SIG-M5 (cell line): ENCODE results near the gene HAO2.

Experiments used
- DNase-seq: peaks from one replicate; lab custom pipeline; 2025; lab: John Stamatoyannopoulos, UW

Gene HAO2

GRCh38 chr1:119380304-119380703 is 11.7 kb downstream of the HAO2 start:
- DNase-seq = no peak

- DNase-seq = no peak
Measured at GRCh38 chr1:119380983-119381662, 12.5 kb downstream of the HAO2 start.

- no peak for DNase-seq
Measured at GRCh38 chr1:119384591-119384990, 16.0 kb downstream of the HAO2 start.

DNA sequence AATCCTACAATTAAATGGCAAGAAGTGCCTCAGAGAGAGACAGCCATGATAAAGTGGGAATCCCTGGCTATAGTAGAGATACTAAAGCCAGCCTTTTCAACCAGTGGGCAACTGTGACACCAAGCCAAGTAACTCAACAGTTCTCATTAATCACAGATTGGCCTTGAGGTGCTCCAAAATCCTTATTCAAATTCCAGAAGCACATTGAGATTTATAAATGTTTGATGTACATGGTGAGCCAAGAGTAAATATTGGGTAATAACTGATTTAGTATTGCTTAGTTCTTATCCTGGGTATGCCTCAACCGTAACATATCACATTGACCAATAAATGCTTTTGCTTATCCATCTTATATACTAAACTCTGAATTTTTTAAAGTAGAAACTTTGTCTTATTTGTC is 17.1 kb downstream of the HAO2 start:
- no peak for DNase-seq

DNA sequence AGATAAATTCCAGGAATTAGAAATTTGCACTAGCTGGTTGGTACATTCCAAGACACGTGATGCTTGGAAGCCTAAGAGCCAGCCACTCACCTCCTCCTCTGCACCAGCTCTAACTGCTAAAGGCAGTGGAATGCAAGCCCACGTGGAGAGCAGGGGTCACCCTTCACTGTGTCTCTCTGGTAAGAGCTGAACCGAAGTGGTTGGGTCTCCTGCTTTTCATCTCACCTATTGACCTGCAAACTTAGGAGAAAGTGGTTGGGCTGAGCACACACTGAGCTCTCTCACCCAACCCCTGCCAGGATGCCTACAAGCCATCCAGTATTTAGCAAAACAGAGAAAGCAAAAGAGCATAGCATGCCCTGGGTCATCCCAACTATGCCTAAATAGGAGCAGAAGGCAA is 19.3 kb downstream of the HAO2 start:
- no peak for DNase-seq

DNA sequence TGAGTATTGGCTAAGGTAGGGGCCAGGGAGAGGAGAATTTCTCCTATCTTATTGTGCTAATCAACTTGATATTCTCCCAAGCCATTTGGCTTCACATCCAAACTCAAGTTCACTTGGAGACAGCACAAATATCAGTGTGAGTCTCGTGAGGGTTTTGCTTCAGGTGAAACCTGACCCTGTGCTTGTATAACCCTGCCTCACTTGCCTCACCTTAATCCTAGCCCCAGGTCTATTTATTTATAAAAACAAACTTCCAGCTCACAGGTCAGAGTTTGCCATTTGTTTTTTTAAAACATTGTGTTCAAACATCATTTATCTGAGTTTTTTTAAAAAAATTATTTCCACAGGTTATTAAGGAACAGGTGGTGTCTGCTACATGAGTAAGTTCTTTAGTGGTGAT is 19.9 kb downstream of the HAO2 start:
- no peak for DNase-seq

DNA sequence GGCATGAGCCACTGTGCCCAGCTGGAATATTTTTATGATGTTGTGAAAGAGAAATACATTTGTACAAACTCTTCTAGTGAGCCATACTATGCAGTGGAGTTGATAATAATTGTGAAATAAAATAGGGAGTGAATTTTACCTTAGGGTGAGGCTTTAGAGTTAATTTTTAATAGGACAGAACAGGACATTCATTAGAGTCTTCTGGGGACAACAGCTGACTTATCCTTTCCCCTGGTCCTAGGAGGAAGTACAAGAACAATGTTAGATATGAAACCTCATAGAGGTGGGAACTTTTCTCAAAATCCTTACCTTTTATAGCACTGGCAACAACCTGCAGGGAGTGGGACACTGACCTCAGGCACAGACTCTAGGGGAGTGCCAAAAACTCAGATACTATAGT is 21.9 kb downstream of the HAO2 start:
- DNase-seq = no peak

DNA sequence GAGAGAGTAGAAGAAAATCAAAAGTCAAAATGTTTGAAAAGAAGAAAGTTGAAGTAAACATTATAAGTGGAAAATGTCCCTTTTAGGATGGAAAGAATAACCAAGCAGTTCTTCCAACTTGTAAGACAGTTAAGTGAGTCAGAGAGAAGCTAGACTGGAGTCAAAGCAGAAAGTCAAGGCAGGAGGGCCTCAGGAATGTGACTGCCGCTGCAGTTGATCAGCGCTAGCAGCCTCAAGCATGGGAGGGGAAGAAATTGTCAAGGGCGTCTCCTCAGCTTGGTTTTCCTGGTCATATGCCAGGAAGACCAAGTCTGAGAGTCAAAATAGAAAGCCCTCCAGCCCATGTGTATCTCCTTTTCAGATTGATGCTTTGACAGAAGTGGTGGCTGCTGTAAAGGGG is 23.2 kb downstream of the HAO2 start:
- no peak for DNase-seq

GRCh38 chr1:119394085-119394484 is 25.5 kb downstream of the HAO2 start:
- DNase-seq = no peak

DNA sequence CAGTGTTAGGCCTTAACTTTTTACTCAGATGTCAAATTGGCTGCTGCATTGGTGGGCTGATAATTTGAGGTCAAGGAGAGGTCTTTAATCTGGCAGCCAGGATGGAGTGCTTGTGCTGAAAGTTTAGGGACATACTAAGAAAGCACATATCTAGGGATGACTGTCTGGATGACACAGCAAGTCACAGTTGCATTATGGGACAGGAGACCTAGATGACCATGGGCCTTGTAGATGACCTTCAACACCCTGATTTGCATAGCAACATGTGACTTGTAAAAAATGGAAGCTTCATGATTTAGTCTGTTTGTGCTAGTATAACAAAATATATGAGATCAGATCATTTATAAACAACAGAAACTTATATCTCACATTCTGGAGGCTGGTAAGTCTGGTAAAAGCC is 28.4 kb downstream of the HAO2 start:
- DNase-seq = no peak

DNA sequence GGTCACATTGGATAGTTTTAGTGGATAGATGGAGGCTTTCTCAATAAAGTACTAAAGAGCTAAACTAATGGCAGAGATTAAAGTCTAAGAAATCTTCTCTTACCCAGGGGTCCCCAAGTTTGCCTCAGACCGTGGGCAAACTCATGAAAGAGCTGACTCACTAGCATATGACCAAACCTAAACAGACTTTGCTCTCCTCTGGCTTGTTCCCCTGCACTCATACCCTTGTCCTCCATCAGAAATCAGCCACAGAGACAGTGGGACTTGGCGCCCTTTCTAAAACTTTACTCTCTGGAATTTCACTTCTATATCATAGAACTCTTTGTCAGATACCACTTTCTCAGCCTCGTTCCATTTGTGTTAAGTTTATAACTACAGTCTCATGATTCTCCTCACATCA is 29.4 kb downstream of the HAO2 start:
- DNase-seq = no peak

DNA sequence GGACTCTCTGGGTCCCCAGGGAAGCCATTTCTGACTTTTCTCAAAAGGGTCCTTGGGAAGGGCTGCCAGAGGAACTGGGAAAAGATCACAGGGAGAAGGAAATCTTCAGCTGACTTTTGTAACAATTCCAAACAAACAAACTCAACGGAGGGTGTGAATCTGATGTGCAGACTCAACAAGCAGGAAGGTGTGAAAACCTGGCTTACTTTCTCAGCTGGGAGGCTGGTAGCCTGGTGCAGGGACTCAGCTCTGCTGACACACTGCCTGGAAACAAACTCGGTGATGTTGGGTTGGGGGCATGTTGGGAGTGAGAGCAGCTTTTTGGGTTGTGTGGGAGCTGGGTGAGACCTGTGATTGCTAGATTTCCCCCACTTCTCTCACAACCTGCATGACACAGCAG is 36.2 kb downstream of the HAO2 start:
- DNase-seq = no peak

DNA sequence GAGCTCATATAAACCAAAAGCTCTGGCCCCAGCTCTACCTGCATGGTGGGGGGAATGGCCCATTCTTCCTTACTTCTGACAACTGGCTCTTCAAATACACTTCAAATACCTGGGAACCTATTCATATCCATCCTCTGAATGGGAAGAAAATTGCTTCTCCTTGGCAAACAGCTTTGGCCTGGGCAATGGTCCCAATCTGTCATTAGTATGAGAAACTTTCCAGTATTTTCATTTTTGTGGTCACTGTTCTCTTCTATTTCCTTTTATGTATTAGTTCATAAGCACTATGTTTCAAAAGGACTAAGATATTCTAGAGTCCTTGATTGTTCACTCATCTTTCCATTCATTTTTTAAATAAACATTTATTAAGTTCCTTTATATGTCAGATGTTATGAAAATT is 41.1 kb downstream of the HAO2 start:
- no peak for DNase-seq

GRCh38 chr1:119410961-119411360 is 42.4 kb downstream of the HAO2 start:
- DNase-seq = no peak

- no peak for DNase-seq
Measured at GRCh38 chr1:119414950-119415349, 46.4 kb downstream of the HAO2 start, which contains the start of gene HSD3B2. TSS of gene HSD3B2 (plus strand) at chr1:119415150. CDS start at chr1:119415420, 270 bp downstream.

GRCh38 chr1:119416006-119416640 is 47.5 kb downstream of the HAO2 start:
- no peak for DNase-seq

DNA sequence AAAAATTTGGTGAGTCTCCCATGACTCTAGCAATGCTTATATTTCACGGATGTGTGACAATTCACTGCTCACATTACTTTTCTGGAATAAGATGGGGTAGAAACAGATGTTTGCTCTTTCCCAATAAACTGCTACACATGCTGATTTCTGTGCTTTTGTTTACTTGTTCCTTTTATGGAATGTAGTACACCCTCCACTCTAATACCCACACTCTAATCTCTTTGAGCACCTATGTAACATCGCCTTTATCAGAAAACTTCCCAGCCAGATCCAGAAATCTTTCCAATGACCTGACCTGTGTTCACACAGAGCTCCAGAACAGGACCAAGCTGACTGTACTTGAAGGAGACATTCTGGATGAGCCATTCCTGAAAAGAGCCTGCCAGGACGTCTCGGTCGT is 50.5 kb downstream of the HAO2 start:
- no peak for DNase-seq

DNA sequence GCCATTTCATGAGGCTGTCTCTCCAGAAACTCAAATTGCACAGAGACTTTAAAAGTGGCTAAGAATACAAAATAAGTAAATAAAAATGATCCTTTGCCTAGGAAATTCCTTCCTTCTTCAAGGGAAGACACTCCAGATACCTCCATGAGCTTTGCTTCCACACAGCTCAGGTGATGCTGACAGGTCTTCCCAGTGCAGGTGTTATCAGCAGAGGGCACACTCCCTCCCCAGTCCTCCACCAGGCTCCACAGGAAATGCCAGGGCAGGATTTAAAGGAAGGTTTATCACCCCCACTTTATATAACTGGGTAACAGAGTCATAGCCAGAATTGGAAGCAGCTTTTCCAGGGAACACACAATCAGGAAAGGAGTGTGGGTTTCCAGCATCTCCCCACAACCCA is 52.1 kb downstream of the HAO2 start:
- no peak for DNase-seq

DNA sequence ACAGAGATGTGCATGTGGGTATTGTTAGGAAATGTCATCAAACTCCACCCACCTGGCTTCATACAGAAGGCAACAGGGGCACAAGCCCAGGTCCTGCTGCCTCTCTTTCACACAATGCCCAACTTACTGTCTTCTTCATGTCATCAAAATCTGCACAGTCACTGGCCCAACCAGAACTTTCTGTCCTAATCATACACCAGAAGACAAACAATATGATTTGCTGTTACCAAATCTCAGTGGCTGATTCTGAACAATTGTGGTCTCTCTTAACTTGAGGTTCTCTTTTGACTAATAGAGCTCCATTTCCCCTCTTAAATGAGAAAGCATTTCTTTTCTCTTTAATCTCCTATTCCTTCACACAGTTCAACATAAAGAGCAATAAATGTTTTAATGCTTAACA is 54.0 kb downstream of the HAO2 start:
- no peak for DNase-seq

DNA sequence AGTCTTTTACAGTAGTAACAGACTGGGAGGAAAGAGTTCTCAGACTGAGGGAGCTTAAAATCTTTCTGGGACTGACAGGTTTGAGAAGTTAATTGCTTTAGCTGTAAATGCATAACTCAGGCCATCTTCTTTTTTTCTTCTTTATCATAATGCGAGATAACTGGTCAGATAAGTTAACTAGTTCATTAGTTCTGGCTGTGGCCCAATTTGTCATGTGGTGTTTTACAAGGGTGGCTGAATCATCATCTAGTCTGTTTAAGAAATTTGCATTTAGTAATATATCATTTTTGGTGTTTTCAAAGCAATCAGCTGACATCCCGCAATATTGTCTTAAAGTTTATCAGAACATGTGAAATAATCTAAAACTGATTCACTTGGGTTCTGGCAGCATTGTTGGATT is 60.4 kb downstream of the HAO2 start:
- DNase-seq = no peak

- DNase-seq = no peak
Measured at GRCh38 chr1:119429687-119430086, 61.1 kb downstream of the HAO2 start.

DNA sequence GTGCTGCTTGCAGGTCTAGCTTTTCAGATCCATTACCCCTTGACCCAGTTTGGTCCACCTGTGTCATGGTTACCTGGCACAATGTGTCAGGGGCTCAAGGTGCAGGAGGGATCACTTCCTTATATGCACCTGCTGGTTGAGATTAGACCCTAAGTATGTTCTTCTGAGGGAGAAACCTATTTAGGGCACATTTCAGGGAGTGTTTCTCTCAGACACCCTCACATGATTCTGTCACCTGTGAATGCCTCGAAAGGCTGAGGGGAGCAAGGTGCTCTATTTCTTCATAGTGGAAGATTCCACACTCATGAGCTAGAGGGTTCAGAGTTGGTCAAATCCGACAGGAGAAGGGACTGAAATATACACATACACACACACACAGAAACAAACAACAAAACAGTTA is 61.9 kb downstream of the HAO2 start:
- no peak for DNase-seq

- no peak for DNase-seq
Measured at GRCh38 chr1:119431836-119432235, 63.3 kb downstream of the HAO2 start.

GRCh38 chr1:119435052-119435451 is 66.5 kb downstream of the HAO2 start:
- no peak for DNase-seq
